ENCODE measurements around the gene VANGL2.

Gene VANGL2

DNA sequence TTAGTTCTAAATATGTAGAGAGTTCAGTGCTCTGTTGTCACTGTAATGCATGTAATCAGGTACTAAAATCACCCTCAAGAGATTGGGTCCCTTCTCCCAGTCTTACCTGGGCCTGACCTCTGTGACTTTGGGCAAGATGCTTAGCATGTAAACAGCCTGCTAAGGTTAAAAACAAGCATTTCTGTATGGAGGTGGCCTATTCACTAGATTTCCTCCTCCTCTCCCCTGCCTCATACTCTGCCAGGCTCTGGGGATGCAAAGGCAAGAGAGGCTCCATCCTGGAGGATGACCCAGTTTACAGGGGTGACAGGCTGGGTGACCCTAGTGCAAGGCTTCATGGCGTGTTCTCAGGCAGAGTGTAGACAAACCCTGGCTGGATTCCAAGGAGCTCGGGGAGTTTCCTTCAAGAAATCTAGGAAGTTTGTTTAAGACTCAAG lies 28.8 kb downstream of the VANGL2 start:
- DNase-seq, result no peak

DNA sequence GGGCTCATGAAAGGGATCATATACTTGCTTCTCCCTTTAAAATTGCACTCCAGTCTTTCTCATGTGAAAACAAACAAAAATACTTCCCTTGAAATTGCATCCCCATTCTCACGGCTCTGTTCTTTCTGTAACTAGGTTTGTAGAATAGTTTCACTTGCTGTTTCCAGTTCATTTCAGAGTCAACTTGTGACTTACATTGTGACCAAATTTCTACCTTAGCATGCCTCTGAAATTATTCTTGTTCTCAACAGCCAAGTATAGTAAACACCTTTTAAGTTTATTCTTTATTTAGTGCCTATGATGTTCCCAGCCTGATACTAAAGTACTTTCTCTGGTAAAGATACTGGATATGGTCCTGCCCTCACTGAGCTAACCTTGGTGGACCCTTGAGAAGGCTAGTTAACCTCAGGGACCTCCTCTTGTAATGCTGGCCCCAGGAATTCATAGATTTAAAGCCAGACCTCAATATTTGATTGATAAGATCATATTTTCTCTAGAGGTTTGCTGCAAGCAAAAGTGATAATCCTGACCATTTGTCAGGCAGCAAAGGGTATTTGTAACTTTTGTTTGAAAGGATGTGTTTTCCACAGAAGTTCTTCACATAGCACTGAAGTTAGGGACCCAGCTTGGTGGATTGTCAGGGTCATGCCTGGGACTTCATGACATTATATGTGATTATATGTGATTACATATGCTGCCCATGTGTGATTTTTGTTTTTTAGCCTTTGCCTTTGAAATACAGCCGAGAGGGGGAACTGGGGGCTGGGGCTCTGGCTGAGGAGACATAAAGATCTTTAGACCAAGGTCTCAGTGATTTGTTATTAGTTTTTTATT lies 29.6 kb downstream of the VANGL2 start:
- no peak for DNase-seq

DNA sequence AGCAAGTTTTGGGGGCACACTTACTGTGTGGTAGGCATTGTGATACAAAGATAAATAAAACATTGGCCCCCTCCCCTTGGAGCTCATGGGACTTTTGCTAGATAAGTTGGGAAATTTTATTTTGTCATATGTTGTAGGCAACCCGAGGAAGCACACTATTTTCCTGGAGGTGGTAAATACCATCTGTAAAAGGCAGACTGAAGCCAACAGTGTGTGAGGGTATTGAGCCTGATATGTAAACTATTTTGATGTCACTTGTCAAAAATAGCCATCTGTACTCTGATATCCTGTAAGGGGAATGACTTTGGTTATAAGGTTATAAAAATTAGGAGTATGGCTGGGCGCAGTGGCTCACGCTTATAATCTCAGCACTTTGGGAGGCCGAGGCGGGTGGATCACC lies 30.6 kb downstream of the VANGL2 start:
- no peak for DNase-seq

DNA sequence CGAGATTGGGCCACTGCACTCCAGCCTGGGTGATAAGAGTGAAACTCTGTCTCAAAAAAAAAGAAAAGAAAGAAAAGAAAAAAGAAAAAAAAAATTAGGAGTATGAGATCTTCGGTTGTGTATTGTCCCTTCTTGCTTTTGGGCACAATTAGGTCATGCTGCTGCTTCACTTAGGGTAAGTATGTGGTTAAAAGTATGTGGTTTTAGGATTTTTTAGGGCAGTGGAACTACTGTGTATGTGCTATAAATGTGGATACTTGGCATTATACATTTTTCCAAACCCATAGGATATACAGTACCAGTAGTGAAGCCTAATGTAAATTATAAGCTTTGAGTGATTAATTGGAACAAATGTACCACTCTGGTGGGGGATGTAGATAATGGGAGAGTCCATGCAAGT lies 31.2 kb downstream of the VANGL2 start:
- no peak for DNase-seq

- DNase-seq, result no peak
Observed at GRCh38 chr1:160432371-160432786, 32.0 kb downstream of the VANGL2 start.

GRCh38 chr1:160436966-160437365 lies 36.6 kb downstream of the VANGL2 start:
- no peak for DNase-seq

DNA sequence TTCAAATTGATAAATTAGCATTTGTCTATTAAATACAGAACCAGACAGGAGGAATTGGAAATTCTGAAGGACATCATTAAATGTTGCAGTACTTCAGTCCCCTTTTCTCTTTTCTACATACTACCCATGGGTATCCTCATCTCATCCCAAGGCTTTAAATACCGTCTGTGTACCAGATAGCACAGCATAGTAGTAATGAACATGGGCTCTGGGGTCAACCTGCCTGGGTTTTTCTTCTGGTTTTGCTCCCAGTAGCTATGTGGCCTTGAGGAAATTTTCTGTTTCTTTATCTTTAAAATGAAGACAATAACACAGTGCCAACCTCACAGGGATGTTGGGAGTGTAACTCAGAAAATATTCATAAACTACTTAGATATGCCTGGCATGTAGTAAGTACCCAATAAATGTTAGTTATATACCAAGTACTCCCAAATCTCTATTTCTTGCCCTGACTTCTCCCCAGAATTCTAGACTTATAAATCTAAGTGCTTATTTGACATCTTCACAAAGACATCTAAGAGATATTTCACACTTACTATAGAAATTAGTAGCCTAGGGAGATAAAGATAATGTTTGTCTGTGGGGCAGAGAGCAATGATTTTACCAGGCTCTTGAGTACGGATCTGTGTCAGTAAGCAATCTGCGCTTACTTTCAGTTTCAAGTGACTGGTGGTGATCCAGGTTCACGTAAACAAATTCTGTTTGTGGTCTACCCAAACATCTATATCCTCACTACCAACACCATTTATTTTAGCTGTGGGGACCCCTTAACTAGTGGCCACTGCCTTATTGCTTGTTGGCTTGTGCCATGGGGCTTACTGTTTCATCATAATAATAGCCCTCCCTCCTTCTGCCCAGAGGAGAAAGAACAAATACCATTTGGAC lies 37.3 kb downstream of the VANGL2 start:
- no peak for DNase-seq

- no peak for DNase-seq
Observed at GRCh38 chr1:160438317-160438918, 38.1 kb downstream of the VANGL2 start.

DNA sequence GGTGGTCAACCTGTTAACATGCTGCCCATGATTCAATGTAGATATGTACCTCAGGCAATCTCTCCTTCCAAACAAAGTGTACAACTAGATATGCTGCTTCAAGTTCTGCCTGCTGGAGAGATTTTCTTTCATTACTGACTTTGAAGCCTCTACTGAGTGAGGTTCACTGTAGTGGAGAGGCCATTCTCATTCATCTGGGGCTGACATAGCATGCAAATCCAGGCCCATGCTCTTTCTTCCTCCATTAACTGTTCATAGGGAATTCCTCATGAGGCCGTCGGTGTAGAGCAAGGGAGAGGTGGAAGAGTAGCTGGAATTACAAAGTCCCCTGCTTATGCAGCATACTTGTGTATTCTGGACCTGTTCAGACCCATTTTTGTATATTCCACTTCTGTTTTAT lies 38.6 kb downstream of the VANGL2 start:
- DNase-seq, result no peak

DNA sequence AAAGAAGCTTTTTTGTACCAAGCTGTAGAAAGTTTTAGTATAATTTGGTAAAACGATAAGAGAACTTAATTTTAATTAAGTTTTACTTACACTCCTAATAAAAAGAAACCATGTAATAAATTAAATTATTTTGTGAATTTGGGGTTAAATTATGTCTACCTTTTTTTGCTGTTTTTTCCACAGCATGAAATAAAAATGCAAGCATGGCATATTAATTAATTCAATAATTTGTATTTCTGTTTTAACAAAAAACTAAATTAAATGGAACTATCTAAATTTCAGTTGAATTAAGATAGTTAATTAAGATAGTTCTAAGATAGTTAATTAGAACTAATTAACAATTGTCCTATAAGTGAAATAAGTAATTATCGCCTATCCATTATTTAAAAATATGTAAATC lies 39.4 kb downstream of the VANGL2 start:
- no peak for DNase-seq

DNA sequence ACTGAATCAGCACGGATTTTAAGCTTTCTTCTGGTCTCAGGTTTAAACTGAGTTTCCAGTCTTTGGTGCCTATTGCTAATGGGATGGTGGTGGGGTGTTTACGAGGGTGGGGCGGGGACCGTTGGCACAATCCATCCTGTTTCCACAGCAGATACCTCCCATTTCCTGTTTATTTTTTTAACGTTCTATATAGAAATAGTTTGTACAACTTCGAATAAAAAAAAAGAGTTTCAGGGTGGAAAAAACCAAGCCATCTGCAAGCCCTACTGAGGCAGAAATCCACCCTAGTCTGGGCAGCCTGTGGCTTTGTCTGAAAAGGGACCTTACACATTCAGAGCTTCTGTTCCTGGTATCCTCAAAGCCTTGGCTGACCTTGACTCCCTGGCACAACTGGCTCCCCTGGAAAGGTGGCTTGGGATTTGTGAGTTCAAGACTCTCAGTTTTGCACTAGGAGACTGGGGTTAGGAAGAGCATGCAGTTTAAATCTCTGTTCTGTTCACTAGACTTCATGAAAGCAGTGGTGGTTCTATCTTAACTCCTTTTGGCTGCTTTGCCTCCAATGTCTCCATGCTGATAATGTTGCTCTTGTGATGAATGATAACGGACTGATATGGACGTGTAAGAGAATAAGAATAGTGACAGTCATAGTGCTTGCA lies 46.7 kb downstream of the VANGL2 start:
- DNase-seq, result no peak

DNA sequence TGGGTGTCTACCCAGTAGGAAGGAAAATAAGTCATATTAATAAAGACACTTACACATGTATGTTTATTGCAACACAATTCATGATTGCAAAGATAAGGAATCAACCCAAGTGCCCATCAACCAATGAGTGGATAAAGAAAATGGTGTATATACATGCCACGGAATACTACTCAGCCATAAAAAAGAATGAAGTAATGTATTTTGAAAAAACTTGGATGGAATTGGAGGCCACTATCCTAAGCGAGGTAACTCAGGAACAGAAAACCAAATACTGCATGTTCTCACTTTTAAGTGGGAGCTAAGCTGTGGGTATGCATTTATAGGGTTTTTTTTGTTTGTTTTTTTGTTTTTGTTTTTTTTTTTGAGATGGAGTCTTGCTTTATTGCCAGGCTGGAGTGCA lies 49.1 kb downstream of the VANGL2 start:
- DNase-seq, result no peak

DNA sequence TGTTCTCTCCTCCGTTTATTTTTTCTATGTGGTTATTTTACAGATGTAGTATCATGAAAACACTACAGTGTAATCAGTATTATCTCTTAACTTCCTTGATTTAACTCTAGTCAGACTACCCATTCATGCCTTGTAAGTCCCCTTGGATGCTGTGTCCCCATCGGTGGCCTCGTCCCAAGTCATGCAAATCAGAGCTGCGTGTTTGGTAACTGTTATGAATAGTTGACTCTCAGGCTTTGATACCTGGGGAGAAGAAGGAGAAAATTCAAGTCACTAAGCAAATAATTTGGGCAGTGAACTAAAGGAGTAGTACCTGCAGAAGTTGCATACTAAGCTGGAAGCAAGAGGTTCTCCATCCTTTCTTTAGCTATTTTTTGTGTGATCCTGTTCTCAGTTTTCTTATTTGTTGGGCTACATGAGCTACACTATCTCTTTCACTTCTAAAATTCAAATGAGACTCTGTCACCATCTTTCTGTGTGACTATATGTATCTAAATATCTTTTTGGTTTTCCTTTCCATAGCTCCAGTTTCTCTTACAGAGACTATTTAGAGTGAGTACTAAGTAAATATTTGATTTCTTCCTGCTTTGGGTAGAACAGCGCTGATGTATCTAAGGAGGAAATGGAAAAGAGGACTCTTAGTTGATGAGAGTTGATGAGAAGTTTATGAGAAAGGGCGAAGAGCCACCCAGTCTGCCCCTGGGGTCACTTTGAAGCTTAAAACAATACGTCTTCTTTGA lies 50.9 kb downstream of the VANGL2 start:
- DNase-seq, result no peak

- DNase-seq, result no peak
Observed at GRCh38 chr1:160451859-160452232, 51.5 kb downstream of the VANGL2 start.

DNA sequence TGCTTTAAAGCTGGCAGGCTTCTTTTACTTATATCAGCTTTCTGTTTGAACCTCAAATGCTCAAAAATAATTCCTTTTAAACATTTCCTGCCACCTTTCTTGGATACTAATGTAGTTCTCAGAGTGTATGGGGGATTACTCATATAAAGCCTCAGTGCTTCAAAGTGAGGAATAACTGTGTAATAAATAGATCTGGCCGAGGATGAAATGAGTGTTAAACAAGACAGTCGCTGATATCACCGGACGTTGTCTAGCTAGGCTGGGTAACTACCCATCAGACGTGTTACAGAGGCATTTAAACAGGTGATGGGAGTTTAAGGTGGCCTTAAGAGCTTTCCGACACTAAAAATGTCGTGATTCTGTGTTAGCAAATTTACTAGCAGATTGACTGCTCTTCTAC lies 53.1 kb downstream of the VANGL2 start:
- DNase-seq, result no peak

DNA sequence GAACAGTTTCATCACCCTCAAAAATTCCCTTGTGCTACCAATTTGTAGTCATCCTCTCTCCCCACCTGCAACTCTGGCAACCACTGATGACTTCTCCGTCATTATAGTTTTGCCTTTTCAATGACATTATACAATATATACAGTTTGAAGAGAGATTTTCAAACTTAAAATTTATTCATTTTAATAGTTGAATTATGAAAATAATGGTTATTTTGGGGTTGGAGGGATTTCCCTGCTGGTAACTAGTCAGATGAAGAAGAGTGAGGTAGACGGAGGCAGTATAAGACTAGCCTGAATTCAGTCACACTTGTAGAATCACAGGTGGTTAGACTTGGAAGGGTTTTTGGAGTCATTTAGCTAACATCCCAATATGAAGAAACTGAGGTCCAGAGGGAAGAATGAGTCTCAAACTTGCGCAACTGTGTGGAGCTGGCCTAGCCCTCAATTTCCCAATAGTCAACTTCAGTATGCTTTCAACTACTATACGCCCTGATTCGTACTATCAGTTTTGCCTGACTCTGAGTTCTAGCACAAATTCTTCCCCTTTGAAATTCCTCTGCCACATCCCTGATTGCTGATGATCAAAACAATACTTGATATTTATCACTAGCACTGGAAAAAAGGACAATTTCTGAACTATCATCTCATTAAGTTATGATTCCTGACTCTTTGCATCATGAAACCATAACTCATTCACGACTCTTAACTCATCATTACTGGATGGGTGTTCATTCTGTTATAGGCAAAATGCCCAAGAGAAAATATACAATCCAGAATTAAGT lies 54.2 kb downstream of the VANGL2 start:
- no peak for DNase-seq

- DNase-seq, result no peak
Observed at GRCh38 chr1:160455153-160455517, 54.8 kb downstream of the VANGL2 start.

- no peak for DNase-seq
Observed at GRCh38 chr1:160459056-160459455, 58.7 kb downstream of the VANGL2 start.

- no peak for DNase-seq
Observed at GRCh38 chr1:160459687-160460086, 59.3 kb downstream of the VANGL2 start.

- DNase-seq, result no peak
Observed at GRCh38 chr1:160460214-160460642, 59.9 kb downstream of the VANGL2 start.

DNA sequence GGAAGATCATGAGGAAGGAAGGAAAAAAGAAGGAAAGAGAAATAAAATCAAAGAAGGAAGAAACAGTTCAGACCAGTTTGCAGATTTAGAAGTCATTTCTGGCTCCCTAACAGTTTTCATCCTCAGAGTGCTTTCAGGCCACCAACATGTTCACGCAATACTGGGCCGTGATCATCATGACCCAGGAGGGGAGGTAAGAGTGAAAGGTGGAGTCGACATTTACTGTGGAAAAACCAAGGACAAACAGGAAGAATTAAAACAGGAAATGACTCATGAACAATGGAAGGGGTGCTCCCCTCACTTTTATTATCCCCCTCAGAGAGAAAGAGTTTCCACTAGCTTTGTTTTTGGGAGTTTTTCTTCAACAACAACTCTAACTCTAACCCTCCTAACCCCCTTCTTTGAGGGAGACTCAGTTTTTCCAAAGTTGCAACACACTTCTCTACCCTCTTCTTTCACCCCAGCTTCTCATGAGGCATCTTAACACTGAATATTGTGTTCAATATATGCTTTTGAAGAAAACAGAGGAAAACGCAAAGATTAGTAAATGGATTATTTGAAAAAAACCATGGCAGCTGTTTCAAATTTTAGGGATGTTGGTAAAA lies 60.4 kb downstream of the VANGL2 start:
- DNase-seq, result no peak

Data from NCI-H1930 (cell line).